Stimulated activated CD4-positive, alpha-beta T cell treated with anti-CD3 and anti-CD28 coated beads, TNF-alpha, amount 100 ng/mL, for 4 hours (primary cell): ENCODE measurements around the gene CYB561D1.

Source experiments
- DNase-seq, 3 experiments: peaks; one replicate each; pipeline ENCODE4 v3.0.0-alpha.2; 2020; ENCODE audit warnings: low read depth in 3 of 3

The CYB561D1 gene

GRCh38 chr1:109529881-109530456, 36.1 kb downstream of the CYB561D1 start:
- no peak for DNase-seq

DNA sequence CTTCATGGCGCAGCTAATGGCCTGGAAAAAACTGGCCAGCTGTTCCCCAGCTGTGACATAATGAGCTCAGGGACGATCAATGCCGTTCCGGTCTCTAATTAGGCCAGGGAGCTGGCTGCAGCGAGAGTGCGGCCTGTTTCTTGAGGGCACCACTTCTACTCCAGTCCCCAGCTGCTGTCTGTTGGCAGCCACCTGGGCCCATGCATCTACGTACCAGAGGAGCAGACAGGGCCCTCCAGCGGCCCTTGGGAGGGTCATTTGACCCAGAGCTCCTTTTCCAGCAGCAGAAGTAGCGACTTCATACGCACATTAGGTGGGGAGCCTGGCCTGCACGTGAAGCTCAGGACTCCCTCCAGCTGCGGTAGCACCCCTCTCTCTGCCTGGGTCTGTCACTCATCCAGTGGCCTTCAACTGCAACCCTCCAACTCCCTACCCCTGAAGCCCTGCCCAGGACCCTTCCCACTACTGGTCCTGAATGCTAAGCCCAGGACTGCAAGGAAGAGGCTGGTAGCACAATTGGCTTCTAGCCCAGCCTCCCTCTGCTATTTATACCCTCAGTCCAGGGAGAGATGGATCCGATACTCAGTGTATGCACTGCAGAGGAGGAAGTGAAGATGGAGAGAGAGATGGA, 36.7 kb downstream of the CYB561D1 start:
- DNase-seq, result no peak

DNA sequence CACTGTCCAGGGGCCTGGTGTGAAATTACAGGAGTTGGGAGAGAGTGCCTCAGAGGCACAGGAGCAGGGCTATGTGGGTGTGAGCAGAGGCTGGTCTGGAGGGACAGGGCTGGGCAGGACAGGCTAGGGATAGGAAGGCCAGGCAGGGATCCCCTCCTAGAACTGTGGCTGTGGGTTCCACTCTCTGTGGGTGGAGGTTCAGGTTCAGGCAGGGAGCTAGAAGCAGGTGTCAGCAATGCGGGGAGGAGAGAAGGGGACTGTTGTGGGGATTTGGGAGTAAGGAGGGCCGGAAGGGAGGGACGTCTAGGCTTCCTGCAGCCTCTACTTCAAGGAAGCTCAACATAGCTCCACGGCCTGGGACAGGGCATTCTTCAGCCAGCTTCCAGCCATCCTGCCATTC, 37.5 kb downstream of the CYB561D1 start:
- DNase-seq, result no peak

DNA sequence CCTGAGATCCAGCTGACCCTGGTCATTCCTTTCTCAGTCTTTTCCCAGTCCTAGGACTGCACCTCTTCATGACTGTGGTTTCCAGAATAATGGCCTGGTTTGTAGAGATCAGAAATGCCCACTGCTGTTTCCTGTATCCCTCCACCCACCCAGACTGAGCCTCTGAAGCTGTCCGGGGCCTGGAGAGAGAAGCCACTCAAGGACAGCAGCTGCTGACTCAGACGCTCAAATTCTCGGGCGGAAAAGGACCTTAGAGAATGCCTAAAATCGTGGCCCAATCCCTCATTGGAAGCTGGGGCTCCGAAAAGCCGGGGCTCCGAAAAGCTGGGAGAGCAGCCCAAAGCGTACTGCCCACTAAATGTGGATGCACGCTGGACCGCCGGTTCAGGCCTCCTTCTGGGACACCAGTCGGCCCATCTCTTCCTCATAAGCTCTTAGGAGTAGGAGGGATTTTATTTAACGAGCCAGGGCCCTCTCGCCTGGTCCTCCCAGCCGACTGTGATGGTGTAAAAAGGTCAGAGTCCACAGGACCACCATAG, 38.0 kb downstream of the CYB561D1 start:
- DNase-seq, result no peak

DNA sequence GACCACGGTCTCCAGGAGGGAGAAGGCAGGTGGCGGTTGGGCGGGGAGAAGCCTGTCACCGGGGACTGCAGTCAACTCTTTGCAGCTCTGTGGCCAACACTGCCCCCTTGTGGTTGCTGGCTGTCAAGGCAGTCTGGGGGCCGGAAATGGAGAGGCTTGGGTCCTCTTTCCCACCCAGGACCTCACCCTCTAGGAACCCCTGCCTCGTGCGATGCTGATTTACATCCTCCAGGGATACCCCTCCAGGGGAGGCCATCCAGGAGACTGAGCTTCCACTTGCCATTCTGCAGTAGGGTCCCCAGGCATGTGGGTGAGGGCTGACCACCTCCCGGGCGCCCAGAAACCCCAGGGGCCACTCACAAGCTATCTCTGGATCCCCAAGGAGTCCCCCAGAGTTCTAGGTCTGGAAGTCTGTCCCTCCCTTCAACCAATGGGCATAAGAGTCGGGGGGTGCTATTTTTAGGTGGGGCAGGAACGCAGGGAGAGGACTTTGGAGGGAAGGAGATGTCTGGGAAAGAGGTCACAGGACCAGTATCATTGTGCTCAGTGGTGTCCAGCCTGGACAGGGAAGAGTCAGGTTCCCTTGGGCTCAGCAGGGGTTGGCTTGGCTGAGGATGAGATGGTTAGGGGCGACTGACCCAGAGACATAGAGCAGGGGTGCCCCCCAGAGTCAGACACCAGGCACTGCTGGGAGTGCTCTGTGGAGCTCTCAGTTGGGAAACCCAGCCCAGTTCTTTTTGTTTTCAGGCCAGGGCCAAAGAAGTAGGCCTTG, 38.7 kb downstream of the CYB561D1 start:
- peak; percentile 82 to 88 (median 86) for DNase-seq

DNA sequence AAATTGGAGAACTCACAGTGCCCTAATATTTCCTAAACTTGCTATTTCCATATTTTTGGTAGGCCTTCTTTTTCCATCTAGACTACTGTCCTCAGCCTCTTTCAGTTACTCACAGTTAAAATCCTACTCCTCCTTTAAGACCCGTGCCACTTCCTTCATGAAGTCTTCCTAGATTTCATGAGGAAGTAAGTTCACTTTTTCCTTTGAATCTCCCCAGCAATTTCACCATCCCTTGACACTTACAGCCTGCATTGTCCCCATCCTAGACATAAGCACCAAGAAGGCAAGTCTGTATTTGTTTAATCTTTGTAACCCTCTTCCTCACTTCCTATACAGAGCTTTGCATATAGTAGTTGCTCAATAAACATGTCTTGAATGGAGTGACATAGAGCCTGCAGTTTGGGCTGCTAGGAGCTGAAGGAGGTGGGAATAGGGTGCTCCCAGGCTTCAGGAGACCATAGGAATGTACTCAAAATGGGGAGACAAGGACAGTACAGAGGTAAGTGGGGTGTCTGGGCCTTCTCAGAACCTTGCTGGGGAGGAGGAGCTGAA, 40.5 kb downstream of the CYB561D1 start:
- no peak for DNase-seq

DNA sequence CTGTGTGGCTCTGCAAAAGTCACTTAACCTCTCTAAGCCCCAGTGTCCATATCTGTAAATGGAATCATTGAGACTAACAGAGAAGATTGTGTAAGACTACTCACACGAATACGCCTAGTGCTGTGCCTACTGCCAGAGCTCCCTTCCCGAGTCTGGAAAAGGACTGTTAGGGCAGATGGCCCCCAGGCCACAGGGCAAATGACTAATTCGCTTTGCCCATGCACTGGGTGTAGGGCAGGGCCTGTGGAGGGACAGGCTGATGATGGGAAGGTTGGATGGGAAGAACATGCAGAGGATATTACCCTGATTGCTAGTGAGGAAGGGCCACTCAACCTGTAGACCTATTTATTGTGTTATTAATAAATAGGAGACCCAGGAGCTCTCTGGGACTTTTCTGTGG, 41.6 kb downstream of the CYB561D1 start:
- DNase-seq, result no peak

GRCh38 chr1:109535971-109536491, 42.1 kb downstream of the CYB561D1 start:
- DNase-seq, result no peak

- no peak for DNase-seq
Measured at GRCh38 chr1:109537450-109538178, 43.7 kb downstream of the CYB561D1 start.

DNA sequence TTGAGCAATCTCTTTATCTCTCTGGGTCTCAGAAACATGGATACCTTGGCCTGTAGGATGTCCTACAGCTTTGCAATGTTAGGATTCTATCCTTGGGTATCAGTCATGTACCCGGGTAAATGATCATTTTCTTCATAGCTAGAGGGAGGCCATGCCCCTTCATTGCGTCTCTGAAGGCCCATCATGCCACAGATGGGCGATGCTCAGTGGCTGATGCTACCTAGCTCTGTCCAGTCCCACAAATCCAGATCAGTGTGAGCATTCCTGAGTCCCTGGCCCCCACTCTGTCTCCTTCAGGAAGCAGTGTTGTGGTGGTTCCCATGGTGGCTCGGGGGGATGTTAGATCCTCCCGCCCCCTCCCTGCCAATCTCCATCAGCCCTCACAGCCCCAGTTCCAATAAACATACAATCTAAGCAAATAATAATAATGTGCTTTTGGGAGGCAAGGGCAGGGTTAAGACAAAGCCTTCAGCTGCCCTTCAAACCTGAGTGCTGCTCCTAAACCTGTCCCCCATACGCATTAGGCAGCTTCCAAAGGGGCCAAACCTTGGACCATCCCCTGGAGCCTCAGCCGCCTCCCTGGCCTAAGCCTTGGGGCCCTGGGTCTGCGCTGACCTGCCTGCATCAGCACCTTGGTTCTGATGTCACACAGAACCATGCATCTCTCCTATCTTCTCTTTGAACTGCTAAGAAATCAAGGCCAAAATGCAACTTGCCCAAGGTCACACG, 45.1 kb downstream of the CYB561D1 start:
- DNase-seq, result no peak

DNA sequence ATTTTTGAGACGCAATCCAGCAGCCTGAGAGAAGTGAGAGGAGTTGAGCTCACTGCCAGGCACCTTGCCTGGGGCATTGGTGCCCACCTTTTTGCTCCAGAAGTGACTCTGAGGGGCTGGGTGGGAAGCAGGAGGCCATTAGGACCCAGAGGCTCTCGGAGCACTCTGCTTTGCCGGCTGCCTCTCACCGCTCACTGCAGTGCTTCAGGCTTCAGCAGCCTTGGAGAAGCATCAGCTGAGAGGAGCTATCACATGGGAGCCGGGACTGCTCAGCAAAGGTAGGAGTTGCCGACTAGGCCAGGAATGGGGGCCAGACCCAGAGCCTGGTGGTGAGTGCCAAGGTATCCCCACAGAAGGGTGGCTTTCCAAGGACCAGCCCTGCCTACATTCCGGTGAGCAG, 45.8 kb downstream of the CYB561D1 start, which contains the start of gene GPR61:
TSS of gene GPR61 (plus strand) at position 197 of the 400 bp plus-strand sequence. CDS start 3,151 bp downstream, outside the sequence.
- DNase-seq, result no peak

GRCh38 chr1:109541102-109541501, 47.2 kb downstream of the CYB561D1 start:
- DNase-seq, result no peak

DNA sequence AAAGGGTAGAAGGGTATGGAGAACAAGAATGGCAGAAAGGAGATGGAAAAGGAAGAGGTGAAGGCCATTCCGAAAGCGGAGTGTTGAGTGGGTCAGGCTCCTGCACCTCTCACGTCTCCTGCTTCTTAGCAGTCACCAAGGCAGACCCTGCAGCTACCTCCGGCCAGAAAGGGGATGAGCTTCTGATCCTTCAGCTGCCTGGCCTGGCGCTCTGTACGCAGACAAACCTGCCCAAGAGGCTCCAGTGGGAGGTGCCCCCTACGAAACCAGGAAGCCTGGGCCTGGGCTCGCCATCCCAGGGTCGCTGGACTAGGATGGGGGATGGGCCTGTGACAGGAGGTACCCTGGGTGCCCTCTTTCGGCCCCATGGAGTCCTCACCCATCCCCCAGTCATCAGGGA, 48.8 kb downstream of the CYB561D1 start:
- DNase-seq, result no peak

DNA sequence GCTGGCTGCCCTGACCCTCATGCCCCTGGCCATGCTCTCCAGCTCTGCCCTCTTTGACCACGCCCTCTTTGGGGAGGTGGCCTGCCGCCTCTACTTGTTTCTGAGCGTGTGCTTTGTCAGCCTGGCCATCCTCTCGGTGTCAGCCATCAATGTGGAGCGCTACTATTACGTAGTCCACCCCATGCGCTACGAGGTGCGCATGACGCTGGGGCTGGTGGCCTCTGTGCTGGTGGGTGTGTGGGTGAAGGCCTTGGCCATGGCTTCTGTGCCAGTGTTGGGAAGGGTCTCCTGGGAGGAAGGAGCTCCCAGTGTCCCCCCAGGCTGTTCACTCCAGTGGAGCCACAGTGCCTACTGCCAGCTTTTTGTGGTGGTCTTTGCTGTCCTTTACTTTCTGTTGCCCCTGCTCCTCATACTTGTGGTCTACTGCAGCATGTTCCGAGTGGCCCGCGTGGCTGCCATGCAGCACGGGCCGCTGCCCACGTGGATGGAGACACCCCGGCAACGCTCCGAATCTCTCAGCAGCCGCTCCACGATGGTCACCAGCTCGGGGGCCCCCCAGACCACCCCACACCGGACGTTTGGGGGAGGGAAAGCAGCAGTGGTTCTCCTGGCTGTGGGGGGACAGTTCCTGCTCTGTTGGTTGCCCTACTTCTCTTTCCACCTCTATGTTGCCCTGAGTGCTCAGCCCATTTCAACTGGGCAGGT, 49.5 kb downstream of the CYB561D1 start:
- no peak for DNase-seq

DNA sequence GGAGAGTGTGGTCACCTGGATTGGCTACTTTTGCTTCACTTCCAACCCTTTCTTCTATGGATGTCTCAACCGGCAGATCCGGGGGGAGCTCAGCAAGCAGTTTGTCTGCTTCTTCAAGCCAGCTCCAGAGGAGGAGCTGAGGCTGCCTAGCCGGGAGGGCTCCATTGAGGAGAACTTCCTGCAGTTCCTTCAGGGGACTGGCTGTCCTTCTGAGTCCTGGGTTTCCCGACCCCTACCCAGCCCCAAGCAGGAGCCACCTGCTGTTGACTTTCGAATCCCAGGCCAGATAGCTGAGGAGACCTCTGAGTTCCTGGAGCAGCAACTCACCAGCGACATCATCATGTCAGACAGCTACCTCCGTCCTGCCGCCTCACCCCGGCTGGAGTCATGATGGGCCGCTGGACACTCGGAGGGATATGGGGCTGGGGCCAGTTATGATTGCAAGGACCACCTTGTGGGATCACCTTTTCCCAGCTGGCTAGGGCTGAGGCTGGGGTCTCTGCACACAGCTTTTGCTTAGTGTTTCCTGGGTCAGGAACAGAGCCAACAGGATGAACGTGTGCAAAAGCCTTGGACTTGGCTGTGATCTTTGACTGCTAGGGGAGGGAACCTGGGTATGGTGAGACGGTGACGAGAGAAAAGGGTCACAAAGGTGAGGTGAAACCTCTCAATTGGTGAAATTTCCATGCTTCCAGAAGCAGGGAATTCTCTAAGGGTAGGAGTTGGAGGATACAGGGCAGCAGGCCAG, 50.3 kb downstream of the CYB561D1 start:
- DNase-seq, result no peak

- DNase-seq, result peak; percentile 66 to 86 (median 72)
Measured at GRCh38 chr1:109546311-109547109, 52.6 kb downstream of the CYB561D1 start.

- DNase-seq, result peak in 1 of 3 experiments; percentile 9
Measured at GRCh38 chr1:109547463-109548320, 53.8 kb downstream of the CYB561D1 start.
